ENCODE measurements around the gene EPOP.
A peak's percentile ranks its signal among the peaks of the same experiment; 100 is the strongest.

EPOP gene

DNA sequence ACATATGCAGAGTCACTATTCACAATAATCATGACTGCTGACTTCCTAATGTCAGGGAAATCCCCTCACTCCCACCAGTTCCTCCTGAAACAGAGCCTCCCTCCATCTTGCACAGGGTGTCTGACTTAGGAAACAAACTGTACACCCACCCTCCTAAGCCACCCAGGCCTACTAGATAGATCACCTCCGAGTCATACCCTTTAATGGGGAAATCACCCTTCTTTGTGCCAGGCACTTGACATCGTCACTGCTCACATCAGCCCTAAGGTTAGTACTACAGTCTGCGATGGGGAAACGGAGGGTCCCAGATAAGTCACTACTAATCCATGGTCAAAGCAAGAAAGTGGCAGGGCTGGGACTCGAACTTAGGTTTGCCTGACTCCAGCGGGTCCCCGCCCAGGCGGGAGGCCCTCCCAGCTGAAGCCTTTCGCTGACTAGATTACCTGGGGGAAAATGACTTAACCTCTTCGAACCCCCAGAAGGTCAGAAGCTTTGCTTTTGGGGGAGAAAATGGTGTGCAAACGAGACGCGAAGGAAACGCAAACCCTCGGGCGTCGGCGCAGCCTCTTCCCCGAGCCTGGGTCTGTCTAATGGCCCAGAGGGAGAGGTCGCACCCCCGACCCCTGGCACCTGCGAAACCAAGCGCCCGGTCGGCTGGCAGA is 26.9 kb upstream of the EPOP start:
- Mint-ChIP-seq H3K36me3 (no peaks in the 10 kb centered on the region), H3K4me3 (peak overlapping the region; percentile 82), H3K27me3 (no peaks in the 10 kb centered on the region), H3K27ac (peak overlapping the region; percentile 97), H3K9me3 (no peaks in the 10 kb centered on the region), H3K4me1 (peaks cover 25% of the 10 kb centered on the region)
- ATAC-seq (ENCODE audit: low read depth) = peak; percentile 56
- DNase-seq (ENCODE audit: low spot score in 2 of 2) = peak; percentile 70 to 72

DNA sequence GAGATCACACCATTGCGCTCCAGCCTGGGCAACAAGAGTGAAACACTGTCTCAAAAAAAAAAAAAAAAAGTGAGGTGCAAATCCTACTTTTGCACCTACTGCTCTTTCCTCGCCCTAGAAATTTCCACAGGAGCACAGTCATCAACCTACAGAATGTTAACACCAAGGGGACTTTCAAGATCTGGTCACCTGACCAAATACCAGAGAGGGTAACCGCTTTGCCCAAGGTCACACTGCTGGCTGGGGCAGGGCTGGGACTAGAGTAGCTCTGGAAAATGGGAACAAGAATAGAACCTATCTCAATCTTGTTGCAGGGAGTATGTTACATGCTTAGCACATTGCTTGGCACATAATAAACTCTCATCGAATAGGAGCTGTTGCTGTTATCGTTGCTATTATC is 24.0 kb upstream of the EPOP start:
- no peak overlapping the region for H3K4me3 Mint-ChIP-seq
- H3K36me3 Mint-ChIP-seq = no peaks in the 10 kb centered on the region
- no peak overlapping the region for H3K27ac Mint-ChIP-seq
- ATAC-seq (ENCODE audit: low read depth) (no peak), DNase-seq (ENCODE audit: low spot score in 2 of 2) (no peak)
- H3K4me1 Mint-ChIP-seq = peaks cover 18% of the 10 kb centered on the region
- H3K9me3 Mint-ChIP-seq = no peaks in the 10 kb centered on the region
- H3K27me3 Mint-ChIP-seq = no peaks in the 10 kb centered on the region

GRCh38 chr17:38697061-38697820 is 22.5 kb upstream of the EPOP start:
- H3K9me3 Mint-ChIP-seq = no peaks in the 10 kb centered on the region

DNA sequence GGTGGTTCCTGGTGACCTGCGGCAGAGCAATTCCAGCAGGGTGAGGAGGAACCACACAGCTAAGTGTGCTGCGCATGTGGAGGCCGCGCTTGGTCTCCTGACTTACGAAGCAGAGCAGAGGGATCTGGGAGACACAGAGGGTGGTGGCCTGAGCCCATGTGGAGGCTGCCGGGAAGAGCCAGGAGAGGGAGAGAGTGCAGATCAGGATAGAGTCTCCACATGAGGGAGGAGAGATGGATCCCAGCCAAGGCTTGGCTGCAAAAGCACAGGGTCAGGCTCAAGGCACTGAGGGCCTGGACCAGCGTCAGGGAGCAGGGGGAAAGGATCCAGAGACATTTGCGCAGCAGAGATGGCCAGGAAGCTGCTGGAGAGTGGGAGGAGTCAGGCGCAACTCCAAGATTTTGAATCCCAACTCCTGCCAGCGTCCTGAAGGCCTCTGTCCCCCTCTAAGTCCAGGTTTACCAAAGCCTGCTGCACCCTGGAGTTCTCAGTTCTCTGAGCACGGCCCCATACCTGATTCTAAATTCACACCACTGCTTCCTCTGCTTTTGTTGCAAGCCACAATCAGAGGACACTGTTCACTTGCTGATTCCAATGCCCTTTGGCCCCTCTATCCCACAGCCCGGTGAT is 19.1 kb upstream of the EPOP start:
- no peak for DNase-seq (ENCODE audit: low spot score in 2 of 2)
- Mint-ChIP-seq H3K9me3 (no peaks in the 10 kb centered on the region), H3K4me1 (peaks cover 6% of the 10 kb centered on the region)

More at GRCh38 chr17:38697061-38697820, 22.5 kb upstream of the EPOP start:
- Mint-ChIP-seq H3K27me3 (no peaks in the 10 kb centered on the region), H3K27ac (peak overlapping the region; percentile 3), H3K36me3 (no peaks in the 10 kb centered on the region), H3K4me3 (no peak overlapping the region), H3K4me1 (peaks cover 16% of the 10 kb centered on the region)
- DNase-seq (ENCODE audit: low spot score in 2 of 2) = no peak
- ATAC-seq (ENCODE audit: low read depth) = no peak

GRCh38 chr17:38691154-38691553 is 16.4 kb upstream of the EPOP start:
- Mint-ChIP-seq H3K4me1 (no peaks in the 10 kb centered on the region), H3K27me3 (peaks cover 4% of the 10 kb centered on the region), H3K27ac (no peak overlapping the region), H3K36me3 (no peaks in the 10 kb centered on the region), H3K4me3 (no peak overlapping the region), H3K9me3 (no peaks in the 10 kb centered on the region)
- DNase-seq (ENCODE audit: low spot score in 2 of 2) (no peak), ATAC-seq (ENCODE audit: low read depth) (no peak)

More for the DNA sequence above, 19.1 kb upstream of the EPOP start:
- H3K27me3 Mint-ChIP-seq = no peaks in the 10 kb centered on the region
- H3K4me3 Mint-ChIP-seq = no peak overlapping the region
- no peak overlapping the region for H3K27ac Mint-ChIP-seq
- H3K36me3 Mint-ChIP-seq = no peaks in the 10 kb centered on the region
- no peak for ATAC-seq (ENCODE audit: low read depth)

GRCh38 chr17:38690386-38690785 is 15.6 kb upstream of the EPOP start:
- Mint-ChIP-seq H3K4me1 (peaks cover 2% of the 10 kb centered on the region), H3K27ac (no peak overlapping the region), H3K9me3 (no peaks in the 10 kb centered on the region), H3K27me3 (peaks cover 9% of the 10 kb centered on the region), H3K4me3 (no peak overlapping the region), H3K36me3 (no peaks in the 10 kb centered on the region)
- DNase-seq (ENCODE audit: low spot score in 2 of 2) = no peak
- no peak for ATAC-seq (ENCODE audit: low read depth)

- ATAC-seq (ENCODE audit: low read depth) (no peak), DNase-seq (ENCODE audit: low spot score in 2 of 2) (no peak)
These were observed 12.5 kb upstream of the EPOP start for GRCh38 chr17:38687286-38687685.

DNA sequence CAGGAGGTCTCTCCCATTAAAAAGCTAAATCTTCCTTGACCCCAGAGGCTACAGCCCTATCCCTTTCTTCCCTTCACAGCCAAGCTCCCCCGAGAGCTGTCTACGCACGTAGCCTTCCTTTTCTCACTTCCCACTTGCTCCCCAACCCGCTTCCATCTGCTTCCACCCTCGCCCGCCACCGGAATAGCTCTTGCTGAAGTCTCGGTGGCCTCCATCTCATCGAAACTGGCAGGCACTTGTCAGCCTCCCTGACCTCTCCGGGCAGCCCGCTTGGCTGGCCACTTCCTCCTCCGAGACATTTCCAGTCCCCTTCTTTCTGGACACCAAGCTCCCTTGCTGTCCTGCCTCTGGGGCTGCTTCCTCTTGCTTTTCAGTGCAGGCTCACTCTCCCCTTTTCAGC is 10.7 kb upstream of the EPOP start:
- Mint-ChIP-seq H3K4me1 (peaks cover 2% of the 10 kb centered on the region), H3K4me3 (no peak overlapping the region), H3K9me3 (no peaks in the 10 kb centered on the region), H3K27ac (no peak overlapping the region), H3K36me3 (no peaks in the 10 kb centered on the region), H3K27me3 (peaks cover 9% of the 10 kb centered on the region)
- DNase-seq (ENCODE audit: low spot score in 2 of 2) (no peak), ATAC-seq (ENCODE audit: low read depth) (no peak)

More at GRCh38 chr17:38687286-38687685, 12.5 kb upstream of the EPOP start:
- H3K27ac Mint-ChIP-seq = no peak overlapping the region
- peaks cover 2% of the 10 kb centered on the region for H3K4me1 Mint-ChIP-seq
- no peaks in the 10 kb centered on the region for H3K36me3 Mint-ChIP-seq
- no peaks in the 10 kb centered on the region for H3K9me3 Mint-ChIP-seq
- no peak overlapping the region for H3K4me3 Mint-ChIP-seq
- H3K27me3 Mint-ChIP-seq = peaks cover 9% of the 10 kb centered on the region

DNA sequence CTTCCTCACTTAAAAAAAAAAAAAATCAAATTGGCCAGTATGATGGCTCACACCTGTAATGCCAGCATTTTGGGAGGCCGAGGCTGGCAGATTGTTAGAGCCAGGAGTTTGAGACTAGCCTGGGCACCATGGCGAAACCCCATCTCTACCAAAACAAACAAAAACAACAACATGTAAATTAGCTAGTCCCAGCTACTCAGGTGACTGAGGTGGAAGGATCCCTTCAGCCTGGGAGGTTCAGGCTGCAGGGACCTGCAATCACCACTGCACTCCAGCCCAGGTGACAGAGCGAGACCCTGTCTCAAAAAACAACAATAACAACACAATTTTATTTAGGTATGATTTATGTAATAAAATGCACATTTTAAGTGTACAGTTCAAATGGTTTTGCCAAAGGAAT is 6.3 kb upstream of the EPOP start:
- peaks cover 8% of the 10 kb centered on the region for H3K4me1 Mint-ChIP-seq
- H3K4me3 Mint-ChIP-seq = no peak overlapping the region
- no peaks in the 10 kb centered on the region for H3K36me3 Mint-ChIP-seq
- H3K27me3 Mint-ChIP-seq = peaks cover 8% of the 10 kb centered on the region
- DNase-seq (ENCODE audit: low spot score in 2 of 2) (no peak), ATAC-seq (ENCODE audit: low read depth) (no peak)
- H3K9me3 Mint-ChIP-seq = no peaks in the 10 kb centered on the region
- H3K27ac Mint-ChIP-seq = no peak overlapping the region

DNA sequence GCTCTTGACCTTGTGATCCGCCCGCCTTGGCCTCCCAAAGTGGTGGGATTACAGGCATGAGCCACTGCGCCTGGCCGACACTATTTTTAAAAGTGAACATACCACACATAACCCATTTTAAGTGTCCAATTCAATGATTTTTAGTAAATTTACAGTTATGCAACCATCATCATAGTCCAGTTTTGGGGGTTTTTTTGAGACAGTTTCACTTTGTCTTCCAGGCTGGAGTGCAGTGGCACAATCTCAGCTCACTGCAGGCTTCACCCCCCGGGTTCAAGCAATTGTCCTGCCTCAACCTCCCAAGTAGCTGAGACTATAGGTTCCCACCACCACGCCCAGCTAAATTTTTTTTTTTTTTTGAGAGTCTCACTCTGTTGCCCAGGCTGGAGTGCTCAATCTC is 3.1 kb upstream of the EPOP start:
- no peak overlapping the region for H3K4me3 Mint-ChIP-seq
- H3K9me3 Mint-ChIP-seq = no peaks in the 10 kb centered on the region
- DNase-seq (ENCODE audit: low spot score in 2 of 2) (no peak), ATAC-seq (ENCODE audit: low read depth) (no peak)
- no peak overlapping the region for H3K27ac Mint-ChIP-seq
- peaks cover 8% of the 10 kb centered on the region for H3K27me3 Mint-ChIP-seq
- no peaks in the 10 kb centered on the region for H3K36me3 Mint-ChIP-seq
- H3K4me1 Mint-ChIP-seq = peaks cover 16% of the 10 kb centered on the region

GRCh38 chr17:38676706-38677504 is 2.1 kb upstream of the EPOP start:
- H3K4me1 Mint-ChIP-seq = peaks cover 17% of the 10 kb centered on the region
- H3K27me3 Mint-ChIP-seq = peaks cover 13% of the 10 kb centered on the region
- no peak overlapping the region for H3K27ac Mint-ChIP-seq
- peak; percentile 85 to 86 for DNase-seq (ENCODE audit: low spot score in 2 of 2)
- H3K36me3 Mint-ChIP-seq = no peaks in the 10 kb centered on the region
- no peak overlapping the region for H3K4me3 Mint-ChIP-seq
- ATAC-seq (ENCODE audit: low read depth) = peak; percentile 72
- no peaks in the 10 kb centered on the region for H3K9me3 Mint-ChIP-seq

- H3K27me3 Mint-ChIP-seq = peaks cover 29% of the 10 kb centered on the region
- peak overlapping the region; percentile 46 for H3K4me3 Mint-ChIP-seq
- no peaks in the 10 kb centered on the region for H3K9me3 Mint-ChIP-seq
- ATAC-seq (ENCODE audit: low read depth) (peak; percentile 9), DNase-seq (ENCODE audit: low spot score in 2 of 2) (peak; percentile 33 to 62)
- H3K36me3 Mint-ChIP-seq = no peaks in the 10 kb centered on the region
- H3K4me1 Mint-ChIP-seq = peaks cover 20% of the 10 kb centered on the region
- no peak overlapping the region for H3K27ac Mint-ChIP-seq
These were observed 576 bp downstream of the EPOP start for GRCh38 chr17:38674014-38674748.

- H3K4me1 Mint-ChIP-seq = peaks cover 20% of the 10 kb centered on the region
- no peak overlapping the region for H3K4me3 Mint-ChIP-seq
- H3K36me3 Mint-ChIP-seq = no peaks in the 10 kb centered on the region
- ATAC-seq (ENCODE audit: low read depth) (peak; percentile 7), DNase-seq (ENCODE audit: low spot score in 2 of 2) (peak in 1 of 2 donors; percentile 28)
- peaks cover 34% of the 10 kb centered on the region for H3K27me3 Mint-ChIP-seq
- H3K9me3 Mint-ChIP-seq = no peaks in the 10 kb centered on the region
- no peak overlapping the region for H3K27ac Mint-ChIP-seq
These were observed 1.1 kb downstream of the EPOP start for GRCh38 chr17:38673707-38674013.
